Esophagus squamous epithelium (tissue), 4 donors: ENCODE results near the gene ZRANB2.

Source experiments
- CTCF ChIP-seq, 6 experiments: fragments of 450-650 bp in 4 of 6; fragments of 200-600 bp in 2 of 6; sonication (generic) in 2 of 6; IDR thresholded peaks; one replicate each; pipeline ENCODE4 v1.5.1; 2016 to 2019; ENCODE audit warnings: antibody characterized with exemption in 6 of 6, mild to moderate bottlenecking in 4 of 6, moderate library complexity in 4 of 6
- POLR2A ChIP-seq, 4 donors: fragments of 450-650 bp; IDR thresholded peaks; one replicate each; pipeline ENCODE4 v1.6.1; 2017; ENCODE audit warnings: antibody characterized with exemption in 4 of 4, mild to moderate bottlenecking in 4 of 4, moderate library complexity in 3 of 4

- TF ChIP-seq CTCF (IDR thresholded peaks at IDR 0.05) (no peak), POLR2A (IDR thresholded peaks at IDR 0.05) (no peak)
Measured at GRCh38 chr1:71072273-71072672, 8.6 kb downstream of the ZRANB2 start.
